Measurements from ENCODE around the gene PIP4K2B. TPM values are rescaled to one million over a fixed set of nuclear protein-coding genes. Genes with fewer than 3 reads are reported as not detected.

PIP4K2B gene
- total and polyA plus RNA-seq, 9 of the 15 experiments (the other 6 are each of a cell fraction or from before 2014, with no cell fraction given) = 3.7 to 29.9 (median 23.0) TPM

DNA sequence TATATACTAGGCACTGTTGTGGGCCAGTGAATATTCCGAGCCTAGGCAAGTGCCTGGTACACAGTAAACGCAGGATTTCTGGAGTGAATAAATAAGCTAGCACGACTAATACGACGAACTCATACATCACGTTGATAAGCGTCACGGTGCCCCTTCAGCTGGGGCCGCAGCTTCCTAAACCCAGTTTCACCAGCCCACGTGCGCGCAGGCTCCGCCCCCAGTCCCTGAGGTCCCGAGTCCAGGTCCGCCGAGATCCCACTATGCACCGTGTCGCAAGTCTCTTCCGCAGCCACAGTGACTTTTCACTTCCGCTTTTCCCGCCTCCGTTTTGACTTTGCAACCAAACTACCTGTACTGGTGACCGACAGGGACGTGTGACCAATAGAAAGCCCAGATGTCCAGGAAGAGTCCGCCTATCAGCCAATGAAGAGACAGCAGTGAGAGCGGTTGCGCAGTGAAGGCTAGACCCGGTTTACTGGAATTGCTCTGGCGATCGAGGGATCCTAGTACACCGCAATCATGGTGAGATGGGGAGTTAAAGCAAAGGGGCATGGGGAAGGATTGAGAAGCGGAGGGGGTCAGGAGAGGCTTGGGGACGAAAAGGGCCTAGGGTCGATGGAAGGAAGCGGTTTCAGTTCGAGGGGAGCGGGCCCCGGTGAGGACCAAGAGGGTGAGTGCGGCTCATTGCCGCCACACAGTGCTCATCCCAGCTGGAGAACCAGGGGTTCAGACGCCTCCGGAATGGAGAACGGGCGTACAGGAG, 46.9 kb downstream of the PIP4K2B start, which contains the start of gene PSMB3 (continued):
- TF ChIP-seq, protein P1, sequence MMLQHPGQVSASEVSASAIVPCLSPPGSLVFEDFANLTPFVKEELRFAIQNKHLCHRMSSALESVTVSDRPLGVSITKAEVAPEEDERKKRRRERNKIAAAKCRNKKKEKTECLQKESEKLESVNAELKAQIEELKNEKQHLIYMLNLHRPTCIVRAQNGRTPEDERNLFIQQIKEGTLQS (IDR thresholded peaks at IDR 0.05) = no peak
- TF ChIP-seq, protein P1 (CRISPR knock-in tag; conservative IDR thresholded peaks at IDR 0.05) = no peak

DNA sequence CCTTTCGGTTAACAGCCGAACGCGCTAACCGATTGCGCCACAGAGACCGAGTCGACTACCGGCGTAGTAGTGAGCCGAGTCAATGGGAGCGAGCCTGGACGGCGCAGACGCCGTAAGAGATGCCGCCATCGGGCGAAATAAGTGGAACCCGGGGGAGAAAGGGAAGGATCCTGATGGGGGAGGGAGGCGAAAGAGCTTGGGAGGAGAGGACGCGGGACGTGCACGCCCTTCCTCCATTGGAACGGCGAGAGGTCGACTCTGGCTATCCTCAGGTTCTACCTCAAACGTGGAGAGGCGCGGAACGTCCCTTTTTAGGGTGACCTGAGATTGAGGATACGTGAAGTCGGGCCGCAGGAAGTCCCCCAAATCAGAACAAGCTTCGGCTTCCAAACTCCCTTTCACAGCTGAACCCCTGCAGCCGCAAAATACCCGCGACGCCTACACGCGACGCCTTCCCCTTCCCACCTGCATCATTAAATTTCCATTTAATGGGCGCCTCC, 47.5 kb downstream of the PIP4K2B start:
- peak overlapping the region; percentile 87 for H3K27ac ChIP-seq (ENCODE audit: extremely low read depth, low read depth, low read length)
- FAIRE-seq (no peak), ATAC-seq (peak; percentile 6), DNase-seq (ENCODE audit: extremely low read depth in 1 of 4, low spot score in 3 of 4) (peak; percentile 54 to 87 (median 62))
- peak overlapping the region; percentile 89 to 90 for H3K9ac ChIP-seq (ENCODE audit: insufficient read depth in 1 of 2, low read depth in 2 of 2, low read length in 2 of 2)
- 0% methylated on average over 38 of the region's 44 CpGs for WGBS (ENCODE audit: insufficient coverage, low coverage, missing lambda C conversion rate)
- in situ Hi-C loops (cut with MboI) (no loop called here), intact Hi-C loops (cut with micrococcal nuclease) (loop anchor here (2.0 to 10.0 kb wide), 5 partner anchors 50 to 403 kb away; partner anchors contain the start of genes PLXDC1 and RPL23)
- H3K79me2 ChIP-seq (ENCODE audit: control insufficient read depth, insufficient read depth, low read length) = peaks cover 73% of the 10 kb centered on the region
- peak overlapping the region; percentile 89 for H2AFZ ChIP-seq (ENCODE audit: low read depth, low read length)
- CTCF ChIA-PET (ENCODE audit: low intra/inter-chr PET ratio) = interaction anchor here (0.5 to 0.6 kb wide), 2 partner anchors 239 to 242 kb away, joined by 3 read pairs; no protein-coding TSS in a partner anchor
- H3K4me1 ChIP-seq (replicated peaks in 1 of 2; ENCODE audit: control insufficient read depth in 2 of 2, insufficient read depth in 2 of 2, low read length in 2 of 2) = peaks cover 10 to 47% of the 10 kb centered on the region in 2 experiments
- TSS peak; percentile 67 for BruUV-seq (replicated peaks)
- no peaks in the 10 kb centered on the region for H3K9me3 ChIP-seq (replicated peaks; ENCODE audit: control insufficient read depth, insufficient read depth, low read depth, low read length)
- H3K9me1 ChIP-seq (ENCODE audit: control insufficient read depth, insufficient read depth, low read length) = no peaks in the 10 kb centered on the region
- POLR2A ChIA-PET = interaction anchor here (0.6 to 2.3 kb wide), 16 partner anchors 10 to 262 kb away, joined by 3 to 9 read pairs (median 4); partner anchors contain the start of genes LASP1 and PIP4K2B
- H3K36me3 ChIP-seq (ENCODE audit: control insufficient read depth, insufficient read depth, low read length) = peaks cover 30% of the 10 kb centered on the region
- H3K4me3 ChIP-seq = peak overlapping the region; percentile 74
- H3K27me3 ChIP-seq (ENCODE audit: control insufficient read depth in 2 of 2, insufficient read depth in 2 of 2, low read length in 2 of 2) = no peaks in the 10 kb centered on the region
- H3K4me2 ChIP-seq (ENCODE audit: insufficient read depth, low read length) = peak overlapping the region; percentile 86
- no peaks in the 10 kb centered on the region; the same call in 1 of the 2 replicates for H4K20me1 ChIP-seq (replicated peaks; ENCODE audit: control insufficient read depth, insufficient read depth, low read length)
- TF ChIP-seq BDP1 (IDR thresholded peaks at IDR 0.05; ENCODE audit: insufficient read depth, insufficient read length) (peak; percentile 82), NCOR1 (IDR thresholded peaks at IDR 0.05) (no peak), MIER1 (IDR thresholded peaks at IDR 0.05; ENCODE audit: low read depth) (0 out of 2 replicates have a peak, but pooled peaks have one; percentile 14), LARP7 (IDR thresholded peaks at IDR 0.05) (0 out of 2 replicates have a peak, but pooled peaks have one; percentile 11), SP1 (CRISPR knock-in tag; IDR thresholded peaks at IDR 0.05) (no peak), ZNF551 (CRISPR knock-in tag; IDR thresholded peaks at IDR 0.05) (no peak)
- TF ChIP-seq, protein P2, sequence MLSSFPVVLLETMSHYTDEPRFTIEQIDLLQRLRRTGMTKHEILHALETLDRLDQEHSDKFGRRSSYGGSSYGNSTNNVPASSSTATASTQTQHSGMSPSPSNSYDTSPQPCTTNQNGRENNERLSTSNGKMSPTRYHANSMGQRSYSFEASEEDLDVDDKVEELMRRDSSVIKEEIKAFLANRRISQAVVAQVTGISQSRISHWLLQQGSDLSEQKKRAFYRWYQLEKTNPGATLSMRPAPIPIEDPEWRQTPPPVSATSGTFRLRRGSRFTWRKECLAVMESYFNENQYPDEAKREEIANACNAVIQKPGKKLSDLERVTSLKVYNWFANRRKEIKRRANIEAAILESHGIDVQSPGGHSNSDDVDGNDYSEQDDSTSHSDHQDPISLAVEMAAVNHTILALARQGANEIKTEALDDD (IDR thresholded peaks at IDR 0.05) = peak; percentile 31; the same call in 1 of the 2 replicates
- TF ChIP-seq, protein P3, sequence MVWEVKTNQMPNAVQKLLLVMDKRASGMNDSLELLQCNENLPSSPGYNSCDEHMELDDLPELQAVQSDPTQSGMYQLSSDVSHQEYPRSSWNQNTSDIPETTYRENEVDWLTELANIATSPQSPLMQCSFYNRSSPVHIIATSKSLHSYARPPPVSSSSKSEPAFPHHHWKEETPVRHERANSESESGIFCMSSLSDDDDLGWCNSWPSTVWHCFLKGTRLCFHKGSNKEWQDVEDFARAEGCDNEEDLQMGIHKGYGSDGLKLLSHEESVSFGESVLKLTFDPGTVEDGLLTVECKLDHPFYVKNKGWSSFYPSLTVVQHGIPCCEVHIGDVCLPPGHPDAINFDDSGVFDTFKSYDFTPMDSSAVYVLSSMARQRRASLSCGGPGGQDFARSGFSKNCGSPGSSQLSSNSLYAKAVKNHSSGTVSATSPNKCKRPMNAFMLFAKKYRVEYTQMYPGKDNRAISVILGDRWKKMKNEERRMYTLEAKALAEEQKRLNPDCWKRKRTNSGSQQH (CRISPR knock-in tag; IDR thresholded peaks at IDR 0.05) = peak; percentile 24; the same call in 1 of the 2 replicates
- TF ChIP-seq, protein P4, sequence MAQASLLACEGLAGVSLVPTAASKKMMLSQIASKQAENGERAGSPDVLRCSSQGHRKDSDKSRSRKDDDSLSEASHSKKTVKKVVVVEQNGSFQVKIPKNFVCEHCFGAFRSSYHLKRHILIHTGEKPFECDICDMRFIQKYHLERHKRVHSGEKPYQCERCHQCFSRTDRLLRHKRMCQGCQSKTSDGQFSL (CRISPR knock-in tag; IDR thresholded peaks at IDR 0.05) = 0 out of 2 replicates have a peak, but pooled peaks have one; percentile 34
- TF ChIP-seq, protein P4 (tag; IDR thresholded peaks at IDR 0.05) = no peak; a peak in 1 of 4 replicates
